Ishikawa (cell line): ENCODE measurements around the gene STRIP1.

Experiments
- CEBPB ChIP-seq: IDR thresholded peaks from 2 replicates; pipeline ENCODE4 v1.6.1; 2012
- EGR1 ChIP-seq: IDR thresholded peaks from 2 replicates; pipeline ENCODE4 v1.6.1; 2012
- EP300 ChIP-seq: IDR thresholded peaks from 2 replicates; pipeline ENCODE4 v1.6.1; 2012; ENCODE audit warnings: borderline replicate concordance
- FOXM1 ChIP-seq: IDR thresholded peaks from 2 replicates; pipeline ENCODE4 v1.6.1; 2012; ENCODE audit warnings: low read depth, borderline replicate concordance
- MAX ChIP-seq: IDR thresholded peaks from 2 replicates; pipeline ENCODE4 v1.6.1; 2012
- NFIC ChIP-seq: IDR thresholded peaks from 2 replicates; pipeline ENCODE4 v1.6.1; 2012
- RAD21 ChIP-seq: IDR thresholded peaks from 2 replicates; pipeline ENCODE4 v1.6.1; 2012; ENCODE audit warnings: low read depth
- TAF1 ChIP-seq: IDR thresholded peaks from 2 replicates; pipeline ENCODE4 v1.6.1; 2012; ENCODE audit warnings: low read depth, mild to moderate bottlenecking
- TCF12 ChIP-seq: IDR thresholded peaks from 2 replicates; pipeline ENCODE4 v1.6.1; 2012; ENCODE audit warnings: low read depth
- TEAD4 ChIP-seq: IDR thresholded peaks from 2 replicates; pipeline ENCODE4 v1.6.1; 2012
- YY1 ChIP-seq: IDR thresholded peaks from 2 replicates; pipeline ENCODE4 v1.6.1; 2012; ENCODE audit warnings: low read depth
- ZBTB7A ChIP-seq: IDR thresholded peaks from 2 replicates; pipeline ENCODE4 v1.6.1; 2012; ENCODE audit warnings: low read depth
- TF ChIP-seq, protein P1 (sequence below): IDR thresholded peaks from 2 replicates; pipeline ENCODE4 v1.6.1; 2012; ENCODE audit warnings: low read depth, mild to moderate bottlenecking
- TF ChIP-seq, protein P2 (sequence below): IDR thresholded peaks from 2 replicates; pipeline ENCODE4 v1.6.1; 2012

DNA sequence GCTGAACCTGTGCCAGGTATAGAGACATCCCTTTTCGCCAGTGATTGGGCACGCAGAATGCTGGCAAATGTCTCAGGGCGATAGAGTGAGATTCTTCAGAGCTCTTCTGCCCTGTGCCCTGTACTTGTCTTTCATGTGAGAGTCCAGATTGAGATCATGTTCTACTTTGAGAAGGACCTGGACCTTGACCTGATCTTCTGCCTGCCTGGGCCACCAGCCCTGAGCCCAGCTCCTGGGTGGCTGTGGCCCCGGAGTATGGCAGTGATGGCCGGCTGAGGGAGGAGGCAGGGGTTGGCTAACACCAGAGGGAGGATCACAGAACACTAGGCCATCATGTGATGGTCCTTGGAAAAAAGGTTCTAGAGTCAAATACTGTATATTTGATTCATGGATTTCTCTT is 13.8 kb downstream of the STRIP1 start:
- no peak for TF ChIP-seq YY1
- TF ChIP-seq, protein P1, sequence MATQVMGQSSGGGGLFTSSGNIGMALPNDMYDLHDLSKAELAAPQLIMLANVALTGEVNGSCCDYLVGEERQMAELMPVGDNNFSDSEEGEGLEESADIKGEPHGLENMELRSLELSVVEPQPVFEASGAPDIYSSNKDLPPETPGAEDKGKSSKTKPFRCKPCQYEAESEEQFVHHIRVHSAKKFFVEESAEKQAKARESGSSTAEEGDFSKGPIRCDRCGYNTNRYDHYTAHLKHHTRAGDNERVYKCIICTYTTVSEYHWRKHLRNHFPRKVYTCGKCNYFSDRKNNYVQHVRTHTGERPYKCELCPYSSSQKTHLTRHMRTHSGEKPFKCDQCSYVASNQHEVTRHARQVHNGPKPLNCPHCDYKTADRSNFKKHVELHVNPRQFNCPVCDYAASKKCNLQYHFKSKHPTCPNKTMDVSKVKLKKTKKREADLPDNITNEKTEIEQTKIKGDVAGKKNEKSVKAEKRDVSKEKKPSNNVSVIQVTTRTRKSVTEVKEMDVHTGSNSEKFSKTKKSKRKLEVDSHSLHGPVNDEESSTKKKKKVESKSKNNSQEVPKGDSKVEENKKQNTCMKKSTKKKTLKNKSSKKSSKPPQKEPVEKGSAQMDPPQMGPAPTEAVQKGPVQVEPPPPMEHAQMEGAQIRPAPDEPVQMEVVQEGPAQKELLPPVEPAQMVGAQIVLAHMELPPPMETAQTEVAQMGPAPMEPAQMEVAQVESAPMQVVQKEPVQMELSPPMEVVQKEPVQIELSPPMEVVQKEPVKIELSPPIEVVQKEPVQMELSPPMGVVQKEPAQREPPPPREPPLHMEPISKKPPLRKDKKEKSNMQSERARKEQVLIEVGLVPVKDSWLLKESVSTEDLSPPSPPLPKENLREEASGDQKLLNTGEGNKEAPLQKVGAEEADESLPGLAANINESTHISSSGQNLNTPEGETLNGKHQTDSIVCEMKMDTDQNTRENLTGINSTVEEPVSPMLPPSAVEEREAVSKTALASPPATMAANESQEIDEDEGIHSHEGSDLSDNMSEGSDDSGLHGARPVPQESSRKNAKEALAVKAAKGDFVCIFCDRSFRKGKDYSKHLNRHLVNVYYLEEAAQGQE = no peak
- no peak for TF ChIP-seq FOXM1
- TF ChIP-seq NFIC = no peak
- TF ChIP-seq TAF1 = no peak
- no peak for TF ChIP-seq CEBPB
- no peak for TF ChIP-seq TCF12
- TF ChIP-seq RAD21 = no peak
- no peak for TF ChIP-seq TEAD4
- TF ChIP-seq MAX = no peak
- TF ChIP-seq ZBTB7A = no peak
- no peak for TF ChIP-seq EP300
- TF ChIP-seq, protein P2, sequence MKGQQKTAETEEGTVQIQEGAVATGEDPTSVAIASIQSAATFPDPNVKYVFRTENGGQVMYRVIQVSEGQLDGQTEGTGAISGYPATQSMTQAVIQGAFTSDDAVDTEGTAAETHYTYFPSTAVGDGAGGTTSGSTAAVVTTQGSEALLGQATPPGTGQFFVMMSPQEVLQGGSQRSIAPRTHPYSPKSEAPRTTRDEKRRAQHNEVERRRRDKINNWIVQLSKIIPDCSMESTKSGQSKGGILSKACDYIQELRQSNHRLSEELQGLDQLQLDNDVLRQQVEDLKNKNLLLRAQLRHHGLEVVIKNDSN = no peak
- TF ChIP-seq EGR1 = no peak
